SHP77 treated with DMSO at 0.1 percent for 48 hours (cell line): ENCODE measurements around the gene CTXN3.

ENCODE experiments used
- DNase-seq: peaks from one replicate; lab custom pipeline; 2025; lab: John Stamatoyannopoulos, UW

CTXN3 gene

DNA sequence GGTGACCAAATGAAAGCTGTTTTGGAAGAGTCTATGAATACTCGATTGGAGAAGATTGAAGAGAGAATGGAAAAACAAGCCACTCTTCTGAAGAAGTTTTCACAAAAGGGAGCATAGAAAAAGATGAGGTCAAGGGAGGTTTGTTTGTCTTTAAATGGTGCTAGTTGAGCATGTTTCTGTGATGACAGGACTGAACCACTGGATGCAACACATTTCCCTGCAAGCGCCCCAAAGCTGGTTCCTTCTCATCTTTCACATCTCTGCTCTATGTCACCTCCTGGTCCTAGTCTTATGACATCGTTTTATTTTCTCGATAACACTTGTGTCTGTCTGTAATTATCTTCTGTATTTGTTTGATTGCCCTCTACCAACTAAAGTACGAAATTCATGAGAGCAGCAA is 50.5 kb downstream of the CTXN3 start:
- no peak for DNase-seq

DNA sequence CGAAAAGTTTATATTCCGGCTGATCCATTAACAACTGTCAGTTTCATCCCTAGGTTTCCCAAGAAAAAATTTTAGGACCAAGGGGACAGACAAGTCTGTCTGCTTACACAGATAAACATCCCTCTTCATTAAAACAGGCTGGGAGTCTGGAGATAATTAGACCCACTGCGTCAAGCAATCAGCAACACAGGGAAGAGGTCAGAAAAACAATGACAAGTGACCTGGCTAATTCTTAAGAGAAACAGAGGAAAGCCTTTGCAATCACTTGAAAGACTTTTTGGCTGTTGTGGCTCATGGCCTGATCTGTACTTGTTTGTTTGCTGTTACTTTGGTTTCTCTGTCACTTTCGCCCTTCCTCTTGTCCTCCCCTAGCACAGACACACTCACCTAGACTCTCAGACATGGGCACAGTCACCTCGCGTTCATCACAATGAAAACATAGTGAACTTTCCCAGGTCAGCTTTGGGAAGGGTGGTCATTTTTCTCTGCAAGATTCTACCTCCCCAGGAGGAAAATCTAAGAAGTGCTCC is 51.4 kb downstream of the CTXN3 start:
- DNase-seq = no peak

DNA sequence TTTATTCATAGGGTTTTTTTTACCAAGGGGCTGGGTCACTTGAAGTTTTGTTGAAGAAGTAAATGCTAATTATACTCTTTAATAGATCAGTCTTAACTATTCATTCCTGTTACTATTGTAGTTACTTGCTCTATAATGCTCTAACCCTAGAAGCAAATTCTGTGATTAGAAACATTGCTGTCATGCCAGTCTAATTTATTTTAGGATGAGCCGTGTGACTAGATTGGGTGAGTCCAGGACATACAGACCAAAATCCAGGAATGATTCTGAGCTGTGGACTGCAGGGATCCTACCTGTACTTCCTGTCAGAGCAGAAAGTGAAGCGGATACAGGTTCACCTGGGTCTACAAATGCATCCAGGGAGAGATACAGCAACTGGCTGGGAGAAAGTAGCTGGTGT is 53.6 kb downstream of the CTXN3 start:
- no peak for DNase-seq

DNA sequence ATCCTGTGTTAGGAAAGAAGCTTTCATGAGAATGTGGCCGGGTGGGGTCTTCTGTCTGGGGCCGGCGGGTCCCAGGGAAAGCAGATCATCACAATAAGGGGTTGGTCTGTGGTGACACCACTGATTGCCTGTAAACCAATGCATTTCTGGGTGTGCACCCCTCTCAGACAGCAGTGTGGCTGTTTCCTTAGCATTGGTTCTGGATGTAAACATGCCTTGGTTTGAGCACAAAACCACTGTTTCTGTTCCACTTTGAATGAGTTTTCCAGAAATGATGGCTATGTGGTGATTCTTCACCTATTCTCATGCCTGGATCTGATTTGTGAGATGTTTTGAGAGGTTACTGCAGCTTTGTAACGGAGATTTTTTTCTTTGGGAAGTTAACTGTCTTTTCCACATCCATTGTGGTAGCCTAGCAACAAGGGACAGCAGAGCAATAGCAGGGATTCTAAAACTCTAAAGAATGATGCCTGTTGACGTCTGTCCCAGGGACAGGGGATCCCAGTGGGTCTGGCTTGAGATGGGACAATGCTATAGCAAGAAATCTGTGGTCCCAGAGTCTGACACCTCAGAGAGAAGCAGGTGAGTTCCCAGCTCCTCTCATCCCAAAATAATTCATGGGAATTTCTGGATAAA is 54.2 kb downstream of the CTXN3 start, which contains the start of gene CCDC192:
CCDC192 (plus strand) TSS at position 466 of the 636 bp plus-strand sequence; CDS start at position 521, 55 bp downstream.
- DNase-seq = no peak

DNA sequence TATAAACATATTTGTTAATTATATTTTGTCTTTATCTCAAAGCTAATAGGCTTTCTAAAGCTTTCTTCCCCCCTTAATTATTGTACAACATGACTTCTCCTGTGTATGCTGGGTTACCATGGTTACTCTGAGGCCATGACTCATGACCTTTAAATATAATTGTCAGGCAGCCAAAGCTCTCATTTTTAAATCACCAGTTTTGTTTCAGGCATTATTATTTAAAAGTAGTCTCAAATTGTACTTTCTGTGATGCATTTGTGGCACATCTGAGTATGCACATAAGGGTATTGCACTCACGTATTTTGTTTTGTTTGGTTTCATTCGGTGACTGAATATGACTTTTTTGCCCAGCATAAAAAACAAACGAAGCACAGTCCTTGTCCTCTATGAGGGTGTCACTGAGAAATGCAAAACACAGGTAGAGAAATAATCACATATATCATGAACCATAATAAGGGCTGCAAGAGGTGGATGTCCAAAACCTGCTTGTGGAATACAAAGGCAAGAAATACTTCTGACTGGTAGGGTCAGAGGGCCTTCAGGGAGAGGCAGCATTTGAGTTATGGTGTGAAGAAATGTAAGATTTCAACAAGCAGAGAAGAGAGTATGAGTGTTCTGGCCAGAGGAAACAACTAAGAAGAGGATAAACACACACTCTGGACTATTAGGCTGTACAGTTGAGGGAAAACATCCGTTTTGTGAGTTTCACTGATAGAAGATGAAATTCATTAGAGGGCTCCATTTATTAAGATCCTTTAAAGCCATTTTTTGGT is 56.4 kb downstream of the CTXN3 start:
- DNase-seq = no peak

DNA sequence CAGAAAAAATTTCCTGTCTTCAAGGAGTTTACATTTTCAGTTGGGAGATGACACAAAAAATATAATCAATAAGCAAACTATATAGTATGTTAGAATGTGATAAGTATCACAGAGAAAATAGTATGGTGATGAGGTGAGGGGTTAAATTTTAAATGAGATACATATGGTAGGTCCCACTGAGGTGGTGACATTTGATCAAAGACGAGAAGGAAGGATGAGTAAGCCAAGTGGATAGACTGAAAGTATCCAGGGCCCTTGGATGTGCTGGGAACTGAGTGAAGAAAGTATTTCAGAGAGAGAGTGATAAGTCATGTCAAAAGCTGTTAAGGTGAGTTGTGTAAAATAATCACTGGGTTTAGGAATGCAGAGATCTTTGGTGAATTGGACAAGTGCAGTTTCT is 57.8 kb downstream of the CTXN3 start:
- no peak for DNase-seq

DNA sequence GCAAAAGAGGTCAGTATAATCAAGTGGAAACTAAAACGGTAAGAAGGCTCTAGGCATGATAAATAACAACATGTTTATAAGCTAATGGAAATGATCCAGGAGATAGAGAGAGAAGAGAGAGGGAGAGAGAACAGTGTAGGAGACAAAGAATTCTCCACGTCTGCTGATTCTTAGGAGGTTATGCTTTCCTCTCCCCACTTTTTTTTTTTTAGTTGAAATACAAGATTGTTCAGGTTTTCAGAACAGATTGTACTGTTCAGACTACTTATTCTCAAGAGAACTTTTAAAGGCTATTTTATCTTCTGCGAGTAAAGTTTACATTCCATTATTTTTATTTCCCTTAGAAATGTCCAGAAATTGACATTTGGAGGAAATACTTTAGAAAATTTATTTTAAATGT is 58.3 kb downstream of the CTXN3 start:
- no peak for DNase-seq
